Measurements from ENCODE around the gene JOSD2. TPM values are rescaled to one million over a fixed set of nuclear protein-coding genes. Genes with fewer than 3 reads are reported as not detected.

The JOSD2 gene
- total RNA-seq, 1 experiment from 2014 or later = 5.4 TPM

DNA sequence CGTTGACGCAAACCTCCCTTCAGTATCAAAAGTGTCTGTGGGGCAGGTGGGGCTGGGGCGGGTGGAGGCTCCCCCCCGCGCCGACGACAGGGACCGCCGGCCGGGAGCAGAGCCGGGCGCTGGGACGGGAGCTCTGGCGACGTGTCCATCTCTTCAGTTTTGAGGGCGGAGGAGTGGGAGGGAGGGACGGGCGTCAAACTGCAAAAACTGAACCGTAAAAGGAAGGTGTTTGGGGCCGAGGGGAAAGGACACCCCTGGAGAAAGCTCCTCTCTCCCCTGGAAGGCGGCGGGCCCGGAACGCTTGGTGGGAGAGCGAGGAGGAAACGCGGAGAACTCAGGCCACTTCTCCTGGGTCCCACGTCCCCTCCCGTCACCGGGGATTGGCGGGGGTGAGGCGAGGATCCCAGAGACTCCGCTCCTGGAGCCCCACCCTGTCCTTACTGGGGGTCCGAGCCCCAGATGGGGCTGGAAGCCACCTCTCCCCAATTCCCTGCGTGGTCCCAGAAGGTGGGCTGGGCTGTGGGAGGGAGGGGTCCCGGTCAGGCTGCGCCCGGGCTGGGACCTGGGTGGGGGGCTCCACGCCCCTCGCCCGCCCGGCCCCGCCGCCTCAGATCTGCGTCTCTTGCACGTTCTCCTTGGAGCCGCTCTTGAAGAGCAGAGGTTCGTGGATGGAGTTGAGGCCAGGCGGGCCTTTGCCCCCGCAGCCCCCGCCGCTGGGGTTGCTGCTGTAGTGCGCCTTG, 6.1 kb upstream of the JOSD2 start:
- Histone ChIP-seq H3K56ac (ENCODE audit: insufficient read length, low read depth, low read length) (no peak overlapping the region), H2BK5ac (ENCODE audit: insufficient read length, low read length) (no peak overlapping the region), H4K20me1 (ENCODE audit: control insufficient read depth, insufficient read depth, insufficient read length) (no peaks in the 10 kb centered on the region), H3K23ac (ENCODE audit: insufficient read length, low read depth, low read length) (no peak overlapping the region), H3K27ac (ENCODE audit: insufficient read length, low read depth, low read length) (no peak overlapping the region), H3K4me2 (ENCODE audit: insufficient read depth, insufficient read length, low read length) (no peak overlapping the region), H4K91ac (ENCODE audit: insufficient read length, low read depth, low read length) (no peak overlapping the region), H3K23me2 (ENCODE audit: insufficient read length, low read depth, low read length, poor library complexity, severe bottlenecking) (no peaks in the 10 kb centered on the region), H3K4ac (ENCODE audit: low read depth, low read length) (no peak overlapping the region), H3K79me1 (ENCODE audit: insufficient read depth, low read depth, low read length, poor library complexity, severe bottlenecking) (no peaks in the 10 kb centered on the region), H3K27me3 (ENCODE audit: insufficient read depth, low read length) (0 out of 2 replicates have a peak, but pooled peaks cover 3% of the 10 kb centered on the region), H4K5ac (ENCODE audit: insufficient read length, low read depth, low read length) (no peak overlapping the region), H3K4me1 (ENCODE audit: insufficient read depth, low read length) (no peaks in the 10 kb centered on the region), H2BK20ac (ENCODE audit: low read depth, low read length, poor library complexity, severe bottlenecking) (no peak overlapping the region), H2AK5ac (ENCODE audit: insufficient read length, low read length) (no peak overlapping the region), H3T11ph (ENCODE audit: low read length) (no peak overlapping the region), H3K79me2 (ENCODE audit: insufficient read depth, low read length) (no peaks in the 10 kb centered on the region), H3K9ac (ENCODE audit: extremely low read depth, insufficient read length, low read length) (no peak overlapping the region), H2BK120ac (ENCODE audit: low read depth, low read length, poor library complexity, severe bottlenecking) (no peak overlapping the region), H3K14ac (ENCODE audit: insufficient read depth, low read length) (no peak overlapping the region), H2AFZ (ENCODE audit: low read length) (no peak overlapping the region), H3K9me3 (ENCODE audit: control insufficient read depth, low read depth, low read length) (no peaks in the 10 kb centered on the region), H2BK15ac (ENCODE audit: low read depth, low read length) (no peak overlapping the region), H2BK12ac (ENCODE audit: insufficient read length, low read depth, low read length) (no peak overlapping the region), H4K8ac (replicated peaks; ENCODE audit: insufficient read length, low read depth, low read length) (no peak overlapping the region), H3K18ac (ENCODE audit: insufficient read length, low read depth, low read length) (no peak overlapping the region)
- no peak for DNase-seq
- Mint-ChIP-seq H3K36me3 (ENCODE audit: insufficient read depth in 1 of 3, low read depth in 3 of 3) (peaks cover 5 to 7% (median 5%) of the 10 kb centered on the region in 3 experiments; a peak in 4 of 7 replicates), H3K27me3 (ENCODE audit: low read depth) (peaks cover 55% of the 10 kb centered on the region), H3K9me3 (no peaks in the 10 kb centered on the region), H3K4me1 (peaks cover 0 to 15% of the 10 kb centered on the region in 2 experiments; a peak in 2 of 4 replicates), H3K27ac (no peak overlapping the region), H3K4me3 (no peak overlapping the region)
- TF ChIP-seq CTCF (conservative IDR thresholded peaks at IDR 0.05) = no peak
- no CpG with 5 or more reads among the region's 53 CpGs for WGBS (ENCODE audit: extremely low coverage, insufficient read length, low lambda C conversion rate)

Measured in H9 (cell line).